ENCODE measurements around the gene GNB1L.
"Not testable (repeated sequence)": the region's sequence is repeated elsewhere in the genome, so short reads cannot be mapped to it uniquely, and the experiment has no call there.

Gene GNB1L

GRCh38 chr22:19888131-19888746, 33.6 kb upstream of the GNB1L start:
- no peak for DNase-seq

GRCh38 chr22:19887256-19887985, 32.7 kb upstream of the GNB1L start:
- DNase-seq: peak; percentile 36

- no peak for DNase-seq
Measured at GRCh38 chr22:19886605-19887255, 32.1 kb upstream of the GNB1L start.

- no peak for DNase-seq
Measured at GRCh38 chr22:19885841-19886592, 31.3 kb upstream of the GNB1L start.

- no peak for DNase-seq
Measured at GRCh38 chr22:19884954-19885751, 30.5 kb upstream of the GNB1L start.

GRCh38 chr22:19884161-19884953, 29.7 kb upstream of the GNB1L start:
- no peak for DNase-seq

- not testable (repeated sequence) for DNase-seq
Measured at GRCh38 chr22:19883446-19883845, 28.8 kb upstream of the GNB1L start.

GRCh38 chr22:19882446-19883381, 28.0 kb upstream of the GNB1L start:
- no peak for DNase-seq

GRCh38 chr22:19880786-19881569, 26.3 kb upstream of the GNB1L start:
- DNase-seq: no peak

- DNase-seq: no peak
Measured at GRCh38 chr22:19879992-19880785, 25.5 kb upstream of the GNB1L start.

- DNase-seq: no peak
Measured at GRCh38 chr22:19879643-19879991, 24.9 kb upstream of the GNB1L start.

GRCh38 chr22:19879246-19879570, 24.5 kb upstream of the GNB1L start:
- DNase-seq: no peak

- DNase-seq: no peak
Measured at GRCh38 chr22:19878461-19879245, 24.0 kb upstream of the GNB1L start.

- DNase-seq: no peak
Measured at GRCh38 chr22:19877626-19878339, 23.1 kb upstream of the GNB1L start.

- no peak for DNase-seq
Measured at GRCh38 chr22:19876941-19877625, 22.4 kb upstream of the GNB1L start.

GRCh38 chr22:19876314-19876940, 21.8 kb upstream of the GNB1L start:
- DNase-seq: no peak
